ENCODE measurements around the gene MAIP1.

MAIP1 gene

GRCh38 chr2:199950396-199950795 lies 5.0 kb upstream of the MAIP1 start:
- no peak for DNase-seq

- no peak for DNase-seq
Measured at GRCh38 chr2:199951023-199951422, 4.4 kb upstream of the MAIP1 start.

DNA sequence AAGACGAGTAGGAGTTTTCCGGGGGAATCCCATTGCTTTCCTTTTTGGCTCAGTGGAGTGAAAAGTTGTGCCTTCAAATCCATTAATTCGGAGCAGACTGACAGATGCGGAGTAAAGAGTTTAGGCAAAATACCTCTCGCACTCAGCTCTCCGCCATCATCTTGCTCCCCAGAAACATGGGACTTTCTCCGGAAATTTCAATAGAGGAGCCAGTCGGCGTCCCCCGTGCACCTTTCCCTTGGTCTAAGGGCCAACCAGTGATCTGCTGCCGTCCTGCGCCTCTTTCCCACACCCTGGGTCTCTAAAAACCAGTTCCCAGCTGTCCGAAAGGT lies 409 bp upstream of the MAIP1 start:
- DNase-seq: no peak

DNA sequence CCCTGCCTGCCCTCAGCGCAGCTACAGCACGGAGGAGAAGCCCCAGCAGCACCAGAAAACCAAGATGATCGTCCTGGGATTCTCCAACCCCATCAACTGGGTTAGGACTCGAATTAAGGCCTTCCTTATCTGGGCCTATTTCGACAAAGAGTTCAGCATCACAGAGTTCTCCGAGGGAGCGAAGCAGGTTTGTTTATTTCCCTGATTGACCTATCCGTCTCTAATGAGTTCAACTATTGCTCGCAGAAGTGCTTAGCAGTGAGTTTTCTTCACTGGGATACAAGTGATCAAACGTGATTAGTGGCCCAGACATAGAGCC lies 639 bp downstream of the MAIP1 start:
- no peak for DNase-seq

DNA sequence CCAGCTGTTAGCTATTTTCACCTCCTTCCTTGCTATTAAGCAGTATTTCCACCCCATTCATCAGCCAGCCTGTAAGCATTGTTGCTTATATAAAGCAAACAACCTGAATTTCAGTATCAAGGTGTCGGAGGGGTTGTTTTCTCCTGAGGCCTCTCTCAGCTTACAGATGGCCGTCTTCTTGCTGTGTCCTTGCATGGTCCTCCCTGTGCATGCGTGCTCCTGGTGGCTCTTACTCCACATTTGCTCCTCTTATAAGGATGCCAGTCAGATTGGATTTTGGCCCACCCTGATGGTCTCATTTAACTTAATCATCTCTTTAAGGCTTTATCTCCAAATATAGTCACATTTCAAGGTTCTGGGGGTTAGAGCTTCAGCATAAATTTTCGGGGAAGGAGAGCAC lies 2.6 kb downstream of the MAIP1 start:
- no peak for DNase-seq

GRCh38 chr2:199962203-199962602 lies 6.8 kb downstream of the MAIP1 start:
- no peak for DNase-seq

GRCh38 chr2:199966405-199966804 lies 11.0 kb downstream of the MAIP1 start:
- DNase-seq: no peak

DNA sequence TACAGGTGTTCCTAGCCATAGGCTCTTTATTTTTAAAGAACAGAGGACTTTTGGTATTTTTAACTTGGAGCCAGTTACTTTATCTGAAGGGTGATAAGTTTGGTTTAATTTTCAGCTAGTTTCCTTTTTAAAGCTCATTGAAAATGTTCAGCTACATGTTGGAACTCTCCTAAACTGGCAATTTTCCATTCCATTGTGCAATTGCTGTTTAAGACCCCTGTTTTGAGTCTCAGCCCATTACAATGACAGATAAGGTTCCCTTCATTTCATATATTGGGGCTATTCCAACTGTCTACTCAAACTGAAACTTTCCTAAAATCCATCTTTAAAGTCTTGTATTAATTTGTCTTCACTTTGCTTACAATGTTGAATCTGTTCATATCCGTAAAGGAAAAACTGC lies 11.6 kb downstream of the MAIP1 start:
- DNase-seq: no peak

GRCh38 chr2:199968126-199968525 lies 12.7 kb downstream of the MAIP1 start:
- DNase-seq: no peak

DNA sequence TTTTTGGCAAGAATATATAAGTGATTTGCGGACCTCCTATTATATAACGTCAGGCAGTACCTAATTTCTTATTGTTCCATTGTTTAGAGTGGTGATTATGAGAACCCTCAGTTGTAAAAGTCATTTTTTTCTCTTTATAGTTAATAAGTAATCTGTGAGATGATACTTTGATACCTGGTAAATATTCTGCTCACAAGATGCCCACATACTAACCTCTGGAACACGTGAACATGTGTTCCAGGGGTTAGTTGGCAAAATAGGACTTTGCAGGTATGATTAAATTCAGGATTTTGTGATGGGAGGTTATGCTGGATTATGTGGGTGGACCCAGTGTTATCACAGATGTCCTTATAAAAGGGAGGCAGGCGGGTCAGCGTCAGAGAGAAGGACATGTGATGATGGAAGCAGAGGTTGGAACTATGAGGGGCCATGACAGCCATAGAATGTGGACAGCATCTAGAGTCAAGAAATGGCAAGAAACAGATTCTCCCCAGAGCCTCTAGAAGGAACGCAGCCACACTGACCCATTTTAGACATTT lies 16.8 kb downstream of the MAIP1 start:
- DNase-seq: no peak

DNA sequence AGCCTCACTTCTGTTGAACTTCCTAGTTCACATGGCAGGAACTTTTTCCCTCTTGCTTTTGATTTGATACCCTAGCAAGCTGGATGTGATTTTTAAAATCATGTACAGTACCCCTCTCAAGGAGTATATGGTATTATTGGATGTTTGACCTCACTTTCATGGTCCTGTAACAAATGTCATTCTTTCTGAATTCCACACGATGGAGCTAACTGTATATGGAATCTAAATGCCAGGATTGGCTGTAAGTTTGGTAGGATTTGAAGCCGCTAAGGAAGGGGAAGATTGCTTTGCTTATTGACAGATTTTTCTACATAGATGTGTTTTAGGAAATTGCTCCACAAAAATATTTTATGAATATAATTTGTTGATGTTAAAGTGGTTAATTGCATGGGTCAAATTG lies 18.3 kb downstream of the MAIP1 start:
- DNase-seq: no peak

GRCh38 chr2:199975273-199975895 lies 20.0 kb downstream of the MAIP1 start:
- DNase-seq: no peak

DNA sequence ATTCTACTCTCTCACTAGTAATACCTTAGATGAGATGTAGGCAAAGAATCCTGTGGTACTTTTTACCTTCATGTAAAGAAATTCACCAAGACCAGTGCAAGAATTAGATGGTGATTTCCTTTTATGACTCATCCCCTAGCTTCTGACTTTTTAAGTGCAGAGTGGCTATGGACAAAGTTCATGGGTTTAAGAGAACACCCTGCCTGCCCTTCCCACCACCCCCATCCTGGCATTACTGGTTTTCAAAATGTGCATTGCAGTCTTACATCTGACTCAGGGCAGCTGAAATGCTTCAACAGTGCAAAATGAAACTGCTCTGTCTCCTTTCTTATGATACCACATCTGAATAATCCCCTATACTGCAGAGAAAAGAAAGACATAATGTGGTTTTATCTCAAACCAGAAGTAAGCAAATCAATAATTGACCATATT lies 22.6 kb downstream of the MAIP1 start:
- peak; percentile 22 to 26 for DNase-seq

GRCh38 chr2:199979398-199979797 lies 24.0 kb downstream of the MAIP1 start:
- no peak for DNase-seq

GRCh38 chr2:199979832-199980628 lies 24.6 kb downstream of the MAIP1 start:
- peak; percentile 90 to 92 for DNase-seq

- no peak for DNase-seq
Measured at GRCh38 chr2:199982126-199982843, 26.9 kb downstream of the MAIP1 start.

- no peak for DNase-seq
Measured at GRCh38 chr2:199983534-199983933, 28.2 kb downstream of the MAIP1 start.

- no peak for DNase-seq
Measured at GRCh38 chr2:199984159-199984558, 28.8 kb downstream of the MAIP1 start.

GRCh38 chr2:199984755-199985154 lies 29.4 kb downstream of the MAIP1 start:
- DNase-seq: no peak

GRCh38 chr2:199985625-199986207 lies 30.3 kb downstream of the MAIP1 start:
- peak; percentile 64 to 65 for DNase-seq

- DNase-seq: no peak
Measured at GRCh38 chr2:199987586-199987985, 32.2 kb downstream of the MAIP1 start.

- DNase-seq: no peak
Measured at GRCh38 chr2:199988151-199988550, 32.8 kb downstream of the MAIP1 start.

GRCh38 chr2:199989822-199990221 lies 34.4 kb downstream of the MAIP1 start:
- DNase-seq: no peak

- no peak for DNase-seq
Measured at GRCh38 chr2:199991691-199992090, 36.3 kb downstream of the MAIP1 start.

Measured in stimulated activated CD4-positive, alpha-beta T cell treated with anti-CD3 and anti-CD28 coated beads, Interleukin-2, amount 100 ng/mL, for 24 hours (primary cell).